GM19455 (cell line): Measurements from ENCODE around the gene LOXL4.

Experiments used
- ATAC-seq: cut with Tn5 transposase; IDR thresholded peaks from one replicate; pipeline ENCODE4 v1.9.1; 2021; ENCODE audit not compliant: unreplicated experiment

LOXL4 gene

GRCh38 chr10:98202378-98202777 lies 65.6 kb downstream of the LOXL4 start:
- no peak for ATAC-seq

GRCh38 chr10:98201760-98202159 lies 66.2 kb downstream of the LOXL4 start:
- ATAC-seq = no peak
